Measurements from ENCODE around the gene TTLL1.

GRCh38 chr22:43039800-43040199 is 49.4 kb downstream of the TTLL1 start:
- TF ChIP-seq CTCF (conservative IDR thresholded peaks at IDR 0.05 in 1 of 2, IDR thresholded peaks at IDR 0.05 in 1 of 2; ENCODE audit: extremely low read depth in 1 of 2, insufficient read depth in 1 of 2, low read depth in 1 of 2, low read length in 2 of 2) = no peak
- TF ChIP-seq EZH2 (IDR thresholded peaks at IDR 0.05; ENCODE audit: borderline replicate concordance, low read length) = no peak
